HT-29 (cell line): ENCODE data around the gene RAI1. TPM values are rescaled to one million over a fixed set of nuclear protein-coding genes. Genes with fewer than 3 reads are reported as not detected.
A peak's percentile ranks its signal among the peaks of the same experiment; 100 is the strongest.
"Not testable (repeated sequence)": the region's sequence is repeated elsewhere in the genome, so short reads cannot be mapped to it uniquely, and the experiment has no call there.

ENCODE experiments used
- DNase-seq: peaks from one replicate; pipeline ENCODE4 v3.0.0-alpha.2; 2015; ENCODE audit warnings: low spot score
- total RNA-seq: library from RNA; depleted of rRNA; stranded (reverse); fragments of >200 nt; shearing (Covaris generic); gene quantifications from 2 replicates; pipeline ENCODE4 v1.2.3, GENCODE V29; 2014

The RAI1 gene
- total RNA-seq, 1 experiment from 2014 or later = 35.4 TPM

GRCh38 chr17:17679748-17680147 is 1.5 kb upstream of the RAI1 start:
- no peak for DNase-seq

GRCh38 chr17:17680477-17681186 is 626 bp upstream of the RAI1 start:
- no peak for DNase-seq

GRCh38 chr17:17681744-17682292 is 560 bp downstream of the RAI1 start:
- DNase-seq = no peak

GRCh38 chr17:17682293-17682736 is 1.1 kb downstream of the RAI1 start:
- DNase-seq = peak; percentile 48

GRCh38 chr17:17682737-17683680 is 1.8 kb downstream of the RAI1 start:
- peak; percentile 52 for DNase-seq

- DNase-seq = no peak
These were observed 2.6 kb downstream of the RAI1 start for GRCh38 chr17:17683710-17684365.

- peak; percentile 56 for DNase-seq
These were observed 3.9 kb downstream of the RAI1 start for GRCh38 chr17:17684906-17685774.

- peak; percentile 76 for DNase-seq
These were observed 4.6 kb downstream of the RAI1 start for GRCh38 chr17:17685775-17686291.

- no peak for DNase-seq
These were observed 8.1 kb downstream of the RAI1 start for GRCh38 chr17:17689312-17689711.

GRCh38 chr17:17690233-17690632 is 9.0 kb downstream of the RAI1 start:
- DNase-seq = not testable (repeated sequence)

- no peak for DNase-seq
These were observed 10.4 kb downstream of the RAI1 start for GRCh38 chr17:17691468-17692263.

- peak; percentile 47 for DNase-seq
These were observed 11.3 kb downstream of the RAI1 start for GRCh38 chr17:17692353-17693252.

- DNase-seq = peak; percentile 78
These were observed 12.3 kb downstream of the RAI1 start for GRCh38 chr17:17693253-17694168.

GRCh38 chr17:17694169-17695081 is 13.2 kb downstream of the RAI1 start:
- DNase-seq = peak; percentile 50

- DNase-seq = no peak
These were observed 14.8 kb downstream of the RAI1 start for GRCh38 chr17:17696085-17696484.

- peak; percentile 48 for DNase-seq
These were observed 15.8 kb downstream of the RAI1 start for GRCh38 chr17:17696882-17697633.
